ENCODE results near the gene SCARB1. TPM values are rescaled to one million over a fixed set of nuclear protein-coding genes. Genes with fewer than 3 reads are reported as not detected.
"Not testable (repeated sequence)": the region's sequence is repeated elsewhere in the genome, so short reads cannot be mapped to it uniquely, and the experiment has no call there.

The SCARB1 gene, protein sequence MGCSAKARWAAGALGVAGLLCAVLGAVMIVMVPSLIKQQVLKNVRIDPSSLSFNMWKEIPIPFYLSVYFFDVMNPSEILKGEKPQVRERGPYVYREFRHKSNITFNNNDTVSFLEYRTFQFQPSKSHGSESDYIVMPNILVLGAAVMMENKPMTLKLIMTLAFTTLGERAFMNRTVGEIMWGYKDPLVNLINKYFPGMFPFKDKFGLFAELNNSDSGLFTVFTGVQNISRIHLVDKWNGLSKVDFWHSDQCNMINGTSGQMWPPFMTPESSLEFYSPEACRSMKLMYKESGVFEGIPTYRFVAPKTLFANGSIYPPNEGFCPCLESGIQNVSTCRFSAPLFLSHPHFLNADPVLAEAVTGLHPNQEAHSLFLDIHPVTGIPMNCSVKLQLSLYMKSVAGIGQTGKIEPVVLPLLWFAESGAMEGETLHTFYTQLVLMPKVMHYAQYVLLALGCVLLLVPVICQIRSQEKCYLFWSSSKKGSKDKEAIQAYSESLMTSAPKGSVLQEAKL
- polyA plus RNA-seq (2011; rRNA removed): 10.3 and 17.9 TPM in 2 replicates
- 16.4 and 24.0 TPM in 2 replicates for polyA minus RNA-seq (2011; rRNA and poly(A)+ RNA removed)

DNA sequence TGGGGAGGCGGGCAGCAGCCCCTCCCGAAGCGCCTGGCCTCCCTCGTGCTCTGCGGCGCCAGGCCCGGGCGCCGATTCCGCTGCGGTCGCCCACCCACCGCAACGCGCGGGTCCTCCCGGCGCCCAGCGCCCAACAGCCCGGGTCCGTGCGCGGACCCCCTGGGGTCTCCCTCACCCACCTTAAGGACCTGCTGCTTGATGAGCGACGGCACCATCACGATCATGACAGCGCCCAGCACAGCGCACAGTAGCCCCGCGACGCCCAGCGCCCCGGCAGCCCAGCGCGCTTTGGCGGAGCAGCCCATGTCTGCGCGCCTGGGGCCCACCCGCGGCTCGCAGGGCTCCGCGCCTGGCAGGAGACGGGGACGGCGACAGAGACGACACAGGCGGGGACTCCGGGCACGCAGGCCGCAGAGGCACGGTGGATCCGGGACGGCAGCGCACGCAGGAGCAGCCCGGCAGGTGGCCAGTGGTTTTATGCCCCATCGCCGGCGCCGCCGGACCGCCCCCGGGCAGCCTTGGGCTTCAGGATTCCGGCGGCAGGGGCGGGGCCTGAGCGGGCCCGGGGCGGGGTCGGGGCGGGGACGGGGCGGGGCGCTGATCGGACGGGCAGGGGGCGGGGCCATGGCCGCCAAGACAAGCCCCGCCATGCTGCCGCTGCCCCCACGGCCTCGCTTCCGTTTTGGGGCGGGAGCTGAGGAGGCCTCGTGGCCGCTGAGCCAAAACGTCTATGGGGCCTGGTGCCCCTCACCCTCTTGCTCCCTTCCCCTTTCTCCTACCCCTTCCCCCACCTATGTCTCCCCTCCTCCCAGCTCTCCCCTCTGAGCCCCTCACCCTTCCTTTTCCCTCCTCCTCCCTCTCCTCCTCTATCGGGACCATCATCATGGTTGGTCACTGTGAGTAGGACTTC, at the start of gene SCARB1:
Gene SCARB1, minus strand, starts transcription at position 449 of the 910 bp plus-strand sequence. Its CDS starts 144 bp downstream, at position 305.
- CTCF ChIA-PET: interaction anchor here (0.6 to 1.0 kb wide), 4 partner anchors 38 to 829 kb away, joined by 3 to 5 read pairs (median 3); no protein-coding TSS in a partner anchor
- no peaks in the 10 kb centered on the region for H3K27me3 ChIP-seq (ENCODE audit: control insufficient read depth, insufficient read depth, low read length)
- POLR2A ChIA-PET: interaction anchor here (0.9 to 1.0 kb wide), 2 partner anchors 43 to 54 kb away, joined by 3 read pairs; no protein-coding TSS in a partner anchor
- no peaks in the 10 kb centered on the region; the same call in 1 of the 2 replicates for H3K9me3 ChIP-seq (ENCODE audit: control insufficient read depth, insufficient read depth, low read length)
- no peak within 1 kb of the TSS for H3K27ac ChIP-seq (ENCODE audit: low read depth, low read length)
- TF ChIP-seq CTCF (IDR thresholded peaks at IDR 0.05; ENCODE audit: low read depth, low read length): no peak
- peak; percentile 21 for DNase-seq (ENCODE audit: low read depth, low spot score)
- peak within 1 kb of the TSS; percentile 71 for H3K4me3 ChIP-seq (ENCODE audit: low read depth, low read length)

DNA sequence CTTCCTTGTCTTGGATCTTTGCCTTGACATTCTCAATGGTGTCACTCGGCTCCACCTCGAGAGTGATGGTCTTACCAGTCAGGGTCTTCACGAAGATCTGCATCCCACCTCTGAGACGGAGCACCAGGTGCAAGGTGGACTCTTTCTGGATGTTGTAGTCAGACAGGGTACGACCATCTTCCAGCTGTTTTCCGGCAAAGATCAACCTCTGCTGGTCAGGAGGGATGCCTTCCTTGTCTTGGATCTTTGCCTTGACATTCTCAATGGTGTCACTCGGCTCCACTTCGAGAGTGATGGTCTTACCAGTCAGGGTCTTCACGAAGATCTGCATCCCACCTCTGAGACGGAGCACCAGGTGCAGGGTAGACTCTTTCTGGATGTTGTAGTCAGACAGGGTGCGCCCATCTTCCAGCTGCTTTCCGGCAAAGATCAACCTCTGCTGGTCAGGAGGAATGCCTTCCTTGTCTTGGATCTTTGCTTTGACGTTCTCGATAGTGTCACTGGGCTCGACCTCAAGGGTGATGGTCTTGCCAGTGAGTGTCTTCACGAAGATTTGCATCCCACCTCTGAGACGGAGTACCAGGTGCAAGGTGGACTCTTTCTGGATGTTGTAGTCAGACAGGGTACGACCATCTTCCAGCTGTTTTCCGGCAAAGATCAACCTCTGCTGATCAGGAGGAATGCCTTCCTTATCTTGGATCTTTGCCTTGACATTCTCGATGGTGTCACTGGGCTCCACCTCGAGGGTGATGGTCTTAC, 49.0 kb upstream of the SCARB1 start:
- CTCF ChIA-PET: interaction anchor here (2.1 kb wide), 1 partner anchor 28 kb away, joined by 9 read pairs; no protein-coding TSS in a partner anchor
- POLR2A ChIA-PET: interaction anchor here (3.4 kb wide), 1 partner anchor 27 kb away, joined by 65 read pairs; no protein-coding TSS in a partner anchor
- H3K9me3 ChIP-seq (ENCODE audit: control insufficient read depth, insufficient read depth, low read length); H3K27me3 ChIP-seq (ENCODE audit: control insufficient read depth, insufficient read depth, low read length); DNase-seq (ENCODE audit: low read depth, low spot score); H3K27ac ChIP-seq (ENCODE audit: low read depth, low read length): not testable (repeated sequence)
- peak overlapping the region; percentile 100 for H3K4me3 ChIP-seq (ENCODE audit: low read depth, low read length)

DNA sequence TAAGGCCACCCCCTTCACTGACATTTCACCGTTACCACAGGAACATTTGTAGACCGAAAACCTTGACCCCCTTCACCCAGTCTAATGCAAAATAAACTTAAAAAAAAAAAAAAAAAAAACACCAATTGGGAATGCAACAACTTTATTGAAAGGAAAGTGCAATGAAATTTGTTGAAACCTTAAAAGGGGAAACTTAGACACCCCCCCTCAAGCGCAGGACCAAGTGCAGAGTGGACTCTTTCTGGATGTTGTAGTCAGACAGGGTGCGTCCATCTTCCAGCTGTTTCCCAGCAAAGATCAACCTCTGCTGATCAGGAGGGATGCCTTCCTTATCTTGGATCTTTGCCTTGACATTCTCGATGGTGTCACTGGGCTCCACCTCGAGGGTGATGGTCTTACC, 47.9 kb upstream of the SCARB1 start:
- H3K27ac ChIP-seq (ENCODE audit: low read depth, low read length); H3K27me3 ChIP-seq (ENCODE audit: control insufficient read depth, insufficient read depth, low read length); DNase-seq (ENCODE audit: low read depth, low spot score); H3K9me3 ChIP-seq (ENCODE audit: control insufficient read depth, insufficient read depth, low read length): not testable (repeated sequence)
- ChIA-PET POLR2A (interaction anchor here (0.6 kb wide), 2 partner anchors 17 to 887 kb away, joined by 3 to 10 read pairs; no protein-coding TSS in a partner anchor), CTCF (interaction anchor here (0.7 to 1.8 kb wide), 2 partner anchors 11 to 29 kb away, joined by 4 to 5 read pairs; no protein-coding TSS in a partner anchor)
- peak overlapping the region; percentile 58 for H3K4me3 ChIP-seq (ENCODE audit: low read depth, low read length)

DNA sequence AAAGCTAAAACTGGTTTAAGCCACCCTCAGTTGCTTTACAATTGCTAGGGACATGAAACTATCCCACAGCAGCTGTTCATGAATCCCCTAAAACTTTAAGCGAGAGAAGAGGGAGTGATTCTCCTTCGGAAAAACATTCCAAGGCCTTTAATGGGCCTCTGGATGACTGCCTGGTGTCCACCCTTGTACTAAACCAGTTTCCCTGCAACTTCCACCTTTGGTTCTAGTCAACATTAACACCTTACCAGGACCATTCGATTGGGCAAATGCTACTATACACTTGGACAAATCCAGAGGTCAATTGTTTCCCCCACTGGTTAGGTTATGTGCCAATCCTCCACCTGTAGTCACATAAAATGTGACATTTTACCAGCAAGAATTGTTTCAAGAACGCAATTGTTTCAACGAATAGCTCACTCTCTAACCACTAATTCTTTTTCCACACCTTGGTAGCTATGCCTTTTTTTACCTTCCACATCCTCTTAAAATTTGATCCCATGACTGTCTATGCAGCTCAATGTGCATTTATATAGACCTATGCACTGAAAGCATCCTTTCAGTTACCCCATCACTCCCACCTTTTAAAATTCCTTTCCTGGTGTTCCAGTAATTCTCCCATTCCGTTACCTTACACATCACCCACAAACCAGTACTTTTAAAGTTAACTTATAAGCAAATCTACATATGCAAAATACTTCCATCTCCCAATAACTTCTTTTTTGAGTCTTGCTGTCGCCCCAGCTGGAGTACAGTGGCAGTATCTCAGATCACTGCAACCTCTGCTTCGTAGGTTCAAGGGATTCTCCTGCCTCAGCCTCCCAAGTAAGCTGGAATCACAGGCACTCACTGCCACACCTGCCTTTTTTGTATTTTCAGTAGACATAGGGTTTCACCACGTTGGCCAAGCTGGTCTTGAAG, 47.2 kb upstream of the SCARB1 start:
- H3K27me3 ChIP-seq (ENCODE audit: control insufficient read depth, insufficient read depth, low read length): no peaks in the 10 kb centered on the region
- DNase-seq (ENCODE audit: low read depth, low spot score): no peak
- no peak overlapping the region for H3K27ac ChIP-seq (ENCODE audit: low read depth, low read length)
- CTCF ChIA-PET: interaction anchor here (1.0 to 1.8 kb wide), 2 partner anchors 27 to 30 kb away, joined by 3 to 4 read pairs; no protein-coding TSS in a partner anchor
- H3K4me3 ChIP-seq (ENCODE audit: low read depth, low read length): peak overlapping the region; percentile 58
- POLR2A ChIA-PET: interaction anchor here (0.6 to 1.5 kb wide), 5 partner anchors 11 to 886 kb away, joined by 3 to 6 read pairs (median 3); no protein-coding TSS in a partner anchor
- TF ChIP-seq CTCF (IDR thresholded peaks at IDR 0.05; ENCODE audit: low read depth, low read length): no peak
- H3K9me3 ChIP-seq (ENCODE audit: control insufficient read depth, insufficient read depth, low read length): peaks cover 6% of the 10 kb centered on the region; the same call in 1 of the 2 replicates

Measured in AG04450 (cell line).